Astrocyte (in vitro differentiated cells and primary cell): ENCODE measurements around the gene AMOTL2.

Experiments
- EZH2 ChIP-seq: IDR thresholded peaks from 2 replicates; pipeline ENCODE4 v1.6.1; 2012; ENCODE audit warnings: mild to moderate bottlenecking, low read length, inconsistent platforms; ENCODE audit not compliant: insufficient read depth
- TF ChIP-seq, protein P1 (sequence below): IDR thresholded peaks from 2 replicates; pipeline ENCODE4 v1.5.1; 2011; ENCODE audit warnings: low read depth, mild to moderate bottlenecking, inconsistent platforms, low read length, moderate library complexity; ENCODE audit not compliant: insufficient read depth

GRCh38 chr3:134339331-134339730 is 34.9 kb downstream of the AMOTL2 start:
- TF ChIP-seq, protein P1, sequence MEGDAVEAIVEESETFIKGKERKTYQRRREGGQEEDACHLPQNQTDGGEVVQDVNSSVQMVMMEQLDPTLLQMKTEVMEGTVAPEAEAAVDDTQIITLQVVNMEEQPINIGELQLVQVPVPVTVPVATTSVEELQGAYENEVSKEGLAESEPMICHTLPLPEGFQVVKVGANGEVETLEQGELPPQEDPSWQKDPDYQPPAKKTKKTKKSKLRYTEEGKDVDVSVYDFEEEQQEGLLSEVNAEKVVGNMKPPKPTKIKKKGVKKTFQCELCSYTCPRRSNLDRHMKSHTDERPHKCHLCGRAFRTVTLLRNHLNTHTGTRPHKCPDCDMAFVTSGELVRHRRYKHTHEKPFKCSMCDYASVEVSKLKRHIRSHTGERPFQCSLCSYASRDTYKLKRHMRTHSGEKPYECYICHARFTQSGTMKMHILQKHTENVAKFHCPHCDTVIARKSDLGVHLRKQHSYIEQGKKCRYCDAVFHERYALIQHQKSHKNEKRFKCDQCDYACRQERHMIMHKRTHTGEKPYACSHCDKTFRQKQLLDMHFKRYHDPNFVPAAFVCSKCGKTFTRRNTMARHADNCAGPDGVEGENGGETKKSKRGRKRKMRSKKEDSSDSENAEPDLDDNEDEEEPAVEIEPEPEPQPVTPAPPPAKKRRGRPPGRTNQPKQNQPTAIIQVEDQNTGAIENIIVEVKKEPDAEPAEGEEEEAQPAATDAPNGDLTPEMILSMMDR: no peak
- TF ChIP-seq EZH2: no peak
